Inferior parietal cortex (tissue), 1 donor: Measurements from ENCODE around the gene TMEM61.
A peak's percentile ranks its signal among the peaks of the same experiment; 100 is the strongest.
"Not testable (repeated sequence)": the region's sequence is repeated elsewhere in the genome, so short reads cannot be mapped to it uniquely, and the experiment has no call there.

Experiments used
- DNase-seq: peaks from one replicate; pipeline ENCODE4 v3.0.0-alpha.2; 2016; ENCODE audit errors: extremely low spot score

Gene TMEM61

DNA sequence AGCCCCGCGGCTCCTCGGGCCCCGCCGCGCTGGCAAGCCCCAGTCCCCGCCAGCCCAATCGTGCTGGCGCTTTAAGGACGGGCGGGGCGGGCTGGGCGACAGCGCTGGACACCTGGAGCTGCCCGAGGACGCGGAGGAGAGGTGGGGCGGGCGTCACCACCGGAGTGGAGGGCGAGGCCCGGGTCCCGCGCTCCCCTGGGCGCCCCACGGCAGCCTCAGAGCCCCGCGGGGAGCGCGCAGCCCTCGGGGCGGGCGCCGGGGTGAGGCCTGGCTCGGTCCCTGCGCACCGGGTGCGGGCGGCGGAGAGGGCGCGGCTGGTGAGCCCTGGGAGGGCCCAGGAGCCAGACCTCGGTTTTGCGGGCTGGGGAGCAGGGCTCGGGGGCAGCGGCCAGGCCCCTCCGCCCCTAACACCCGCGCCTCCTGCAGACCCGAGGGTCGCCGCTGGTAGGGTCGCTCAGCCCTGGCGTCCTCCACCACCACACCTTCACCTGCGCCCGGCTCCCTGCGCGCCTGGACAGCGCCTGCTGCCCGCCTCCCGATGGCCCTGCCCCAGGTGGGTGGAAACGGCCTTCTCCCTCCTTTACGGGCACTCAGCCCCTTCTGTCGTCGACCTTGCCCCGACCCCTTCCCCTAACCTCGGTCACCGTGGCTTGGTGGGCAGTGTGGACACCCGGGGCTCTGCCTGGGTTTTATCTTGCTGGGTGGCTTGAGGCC lies at the start of gene TMEM61:
TMEM61 (plus strand) TSS at position 101 of the 714 bp plus-strand sequence; CDS start at position 539, 438 bp downstream.
- DNase-seq, result no peak

DNA sequence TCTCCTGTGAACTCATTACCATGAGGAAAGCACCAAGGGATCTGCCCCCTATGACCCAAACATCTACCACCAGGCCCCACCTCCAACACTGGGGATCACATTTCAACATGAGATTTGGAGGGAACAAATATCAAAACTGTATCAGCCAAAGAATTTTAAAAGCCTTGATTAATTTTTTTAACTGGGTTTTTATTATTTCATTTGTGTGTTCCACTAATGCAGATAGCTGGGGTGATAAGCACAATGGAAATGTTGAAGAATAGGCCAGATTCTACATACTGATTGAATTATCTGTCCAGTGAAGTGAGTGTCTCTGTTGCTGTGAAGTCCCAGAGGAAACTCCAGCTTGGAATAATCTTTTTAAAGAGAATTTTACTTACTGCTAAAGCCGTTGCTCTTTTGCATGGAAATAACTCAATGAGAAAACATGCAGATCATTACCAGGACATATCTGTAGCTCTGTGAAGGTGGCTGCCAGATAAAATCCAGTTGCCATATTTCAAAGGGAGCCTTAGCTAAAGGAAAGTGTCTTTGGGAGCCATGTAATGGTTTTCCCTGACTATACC lies 49.1 kb upstream of the TMEM61 start:
- no peak for DNase-seq

DNA sequence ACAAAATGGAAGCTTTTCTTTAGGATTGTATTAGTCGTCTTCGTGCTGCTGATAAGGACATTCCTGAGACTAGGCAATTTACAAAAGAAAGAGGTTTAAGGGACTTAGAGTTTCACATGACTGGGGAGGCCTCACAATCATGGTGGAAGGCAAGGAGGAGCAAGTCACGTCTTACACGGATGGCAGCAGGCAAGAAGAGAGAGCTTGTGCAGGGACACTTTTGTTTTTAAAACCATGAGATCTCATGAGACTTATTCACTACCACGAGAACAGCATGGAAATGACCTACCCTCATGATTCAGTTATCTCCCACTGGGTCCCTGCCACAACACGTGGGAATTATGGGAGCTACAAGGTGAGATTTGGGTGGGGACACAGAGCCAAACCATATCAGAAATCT lies 46.3 kb upstream of the TMEM61 start:
- not testable (repeated sequence) for DNase-seq

DNA sequence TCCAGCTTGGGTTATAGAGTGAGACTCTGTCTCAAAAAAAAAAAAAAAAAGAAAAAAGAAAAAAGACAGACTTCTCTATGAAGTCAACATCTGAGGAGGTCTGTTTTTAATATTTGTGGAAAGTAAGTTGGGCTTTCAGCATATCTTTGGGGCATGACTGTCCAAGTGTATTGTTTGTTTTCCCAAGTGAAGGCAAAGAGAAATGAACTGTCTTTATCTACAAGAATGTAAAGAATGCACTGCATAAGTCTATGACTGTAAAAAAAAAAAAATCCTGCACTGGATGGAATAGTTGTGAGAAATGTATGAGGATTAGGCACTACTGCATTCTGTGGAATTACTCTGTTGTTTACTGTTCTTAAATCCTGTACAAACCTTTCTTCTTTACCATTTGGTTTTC lies 45.6 kb upstream of the TMEM61 start:
- DNase-seq, result no peak

DNA sequence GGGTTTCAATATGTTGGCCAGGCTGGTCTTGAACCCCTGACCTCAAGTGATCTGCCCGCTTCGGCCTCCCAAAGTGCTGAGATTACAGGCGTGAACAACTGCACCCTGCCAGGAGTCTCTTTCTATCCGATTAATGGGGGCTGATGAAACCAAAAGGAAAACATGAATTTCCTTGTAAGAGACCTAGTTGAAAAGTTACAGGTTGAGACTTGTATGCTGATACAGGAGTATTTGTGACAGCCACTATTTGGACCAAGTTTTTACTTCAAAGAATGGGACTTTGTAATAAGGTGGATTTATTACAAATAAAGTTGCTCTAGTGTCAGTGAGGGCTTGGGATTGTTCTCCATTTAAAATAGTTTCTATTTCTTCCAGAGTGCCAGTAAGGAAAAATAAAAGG lies 43.6 kb upstream of the TMEM61 start:
- DNase-seq, result no peak

DNA sequence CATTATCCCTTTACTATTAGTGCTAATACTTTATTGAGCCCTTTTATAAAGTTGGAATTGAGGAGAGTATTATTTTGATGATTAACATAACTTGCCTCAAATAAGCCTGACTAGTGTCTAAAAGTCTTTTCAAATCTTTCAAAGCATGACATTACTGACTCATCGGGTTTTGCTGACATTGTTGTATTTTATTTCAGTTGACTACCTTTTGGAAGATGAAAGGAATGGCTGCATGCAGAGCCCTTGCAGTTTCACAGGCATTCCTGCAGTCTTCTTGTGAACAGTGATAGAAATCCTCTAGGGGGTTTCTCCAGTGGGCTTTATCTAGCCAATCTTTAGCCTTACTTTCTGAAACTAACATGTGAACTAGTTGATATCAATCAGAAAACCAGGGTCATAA lies 43.0 kb upstream of the TMEM61 start:
- DNase-seq, result no peak

DNA sequence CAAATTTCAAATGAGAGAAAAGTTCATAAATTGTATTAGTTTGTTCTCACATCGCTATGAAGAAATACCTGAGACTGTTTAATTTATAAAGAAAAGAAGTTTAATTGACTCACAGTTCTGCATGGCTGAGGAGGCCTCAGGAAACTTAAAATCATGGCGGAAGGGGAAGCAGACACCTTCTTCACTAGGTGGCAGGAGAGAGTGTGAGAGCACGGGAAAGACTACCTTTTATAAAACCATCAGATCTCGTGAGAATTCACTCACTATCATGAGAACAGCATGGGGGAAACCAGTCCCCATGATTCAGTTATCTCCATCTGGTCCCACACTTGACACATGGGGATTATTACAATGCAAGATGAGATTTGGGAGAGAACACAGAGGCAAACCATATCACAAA lies 41.5 kb upstream of the TMEM61 start:
- DNase-seq, result not testable (repeated sequence)

DNA sequence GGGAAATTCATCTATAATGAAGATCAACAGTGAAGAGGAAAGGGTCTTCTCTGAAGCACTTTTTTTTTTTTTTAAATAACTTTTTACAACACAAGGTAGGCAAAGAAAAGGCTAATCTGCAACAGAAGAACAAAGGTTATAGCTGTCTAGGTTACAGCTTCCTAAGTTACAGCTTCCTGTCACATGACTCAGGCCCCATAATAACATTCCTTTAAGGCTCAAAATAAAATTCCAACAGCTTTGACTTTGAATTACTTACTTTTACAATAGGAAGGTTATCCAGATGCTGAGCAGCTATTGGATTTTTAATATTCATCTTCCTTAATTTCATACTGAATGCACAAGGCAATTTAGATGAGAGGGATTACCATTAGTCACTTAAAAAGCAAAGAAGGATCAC lies 40.4 kb upstream of the TMEM61 start:
- no peak for DNase-seq

DNA sequence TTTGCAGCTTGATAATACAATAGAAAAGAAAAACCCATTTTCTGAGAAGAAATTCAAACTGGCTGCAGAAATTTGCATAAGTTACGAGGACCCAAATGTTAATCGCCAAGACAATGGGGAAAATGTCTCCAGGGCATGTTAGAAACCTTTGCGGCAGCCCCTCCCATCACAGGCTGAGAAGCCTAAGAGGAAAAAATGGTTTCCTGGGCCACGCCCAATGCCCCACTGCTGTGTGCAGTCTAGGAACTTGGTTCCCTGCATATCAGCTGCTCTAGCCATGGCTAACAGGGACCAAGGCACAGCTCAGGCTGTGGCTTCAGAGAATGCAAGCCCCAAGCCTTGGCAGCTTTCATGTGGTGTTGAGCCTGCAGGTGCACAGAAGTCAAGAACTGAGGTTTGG lies 37.5 kb upstream of the TMEM61 start:
- no peak for DNase-seq

DNA sequence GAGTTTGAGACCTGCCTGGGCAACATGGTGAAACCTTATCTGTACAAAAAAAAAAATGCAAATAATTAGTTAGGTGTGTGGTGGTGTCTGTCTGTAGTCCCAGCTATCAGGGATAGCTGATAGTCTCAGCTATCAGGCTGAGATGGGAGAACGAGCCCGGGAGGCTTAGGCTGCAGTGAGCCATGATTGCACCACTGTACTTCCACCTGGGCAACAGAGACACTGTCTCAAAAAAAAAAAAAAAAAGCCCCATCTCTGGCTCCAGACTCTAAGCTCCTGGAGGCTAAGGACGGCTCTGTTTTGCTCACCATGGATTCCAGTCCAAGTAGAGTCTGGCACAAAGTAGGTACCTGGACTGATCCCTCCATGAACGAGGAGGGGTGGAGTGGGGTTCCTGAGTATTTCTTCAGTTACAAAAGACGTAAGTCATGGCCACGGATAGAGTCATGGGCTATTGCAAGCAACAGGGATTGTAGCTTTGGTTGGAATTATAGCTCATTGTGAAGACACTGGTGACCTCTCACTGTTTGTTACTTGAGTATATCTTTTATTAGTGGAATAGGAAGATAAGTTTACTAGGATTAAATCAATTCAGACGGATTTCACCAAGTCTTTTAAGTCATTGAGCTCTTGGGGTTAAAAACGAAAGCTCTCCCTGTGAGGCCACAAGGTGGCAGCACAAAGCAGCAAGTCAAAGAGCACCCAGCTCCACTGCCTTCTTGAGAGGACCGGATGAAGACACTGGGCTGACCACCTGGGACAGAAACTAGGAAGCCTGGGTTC lies 35.6 kb upstream of the TMEM61 start:
- peak; percentile 86 for DNase-seq

DNA sequence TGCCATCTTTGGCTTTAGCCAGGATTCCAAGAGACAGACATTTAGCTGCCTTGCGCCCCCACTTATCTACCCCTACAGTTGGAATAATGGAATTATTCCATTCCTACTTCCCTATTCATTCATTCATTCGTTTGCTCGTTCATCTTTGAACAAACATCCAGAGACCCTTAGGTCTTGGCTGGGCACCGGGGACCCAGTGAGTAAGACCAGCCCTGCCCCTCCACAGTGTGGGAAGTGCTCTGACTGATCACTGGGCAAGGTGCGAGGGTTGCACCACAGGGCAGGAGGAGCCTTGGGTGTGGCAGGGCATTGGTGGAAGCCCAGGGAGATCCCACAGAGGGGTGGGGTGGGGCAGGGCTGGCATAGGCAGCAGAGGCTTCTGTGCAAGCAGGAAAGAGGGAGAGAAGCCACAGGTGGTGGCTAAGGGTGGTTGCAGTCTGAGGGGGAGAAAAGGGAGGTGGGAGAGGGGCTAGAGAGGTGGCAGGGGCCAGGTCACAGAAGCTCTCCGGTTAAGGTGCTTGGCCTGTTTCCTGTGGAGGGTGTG lies 35.0 kb upstream of the TMEM61 start:
- no peak for DNase-seq

DNA sequence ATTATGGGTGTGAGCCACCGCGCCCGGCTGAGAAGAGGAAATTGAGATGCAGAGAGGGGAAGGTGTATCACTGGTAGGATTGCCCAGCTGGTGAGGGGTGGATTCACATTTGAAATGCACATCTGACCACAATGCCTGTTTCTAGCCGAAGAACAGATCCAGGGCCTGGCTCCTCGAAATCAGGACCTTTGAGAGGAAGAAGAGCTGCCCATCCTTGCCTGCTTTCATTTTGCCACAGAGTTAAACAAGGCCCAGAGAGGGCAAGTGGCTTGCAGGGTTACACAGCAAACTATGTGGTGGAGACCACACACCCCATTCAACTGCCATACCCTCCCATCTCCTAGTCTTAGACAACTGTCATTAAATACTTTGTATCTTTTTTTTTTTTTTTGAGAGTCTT lies 32.9 kb upstream of the TMEM61 start:
- DNase-seq, result no peak

DNA sequence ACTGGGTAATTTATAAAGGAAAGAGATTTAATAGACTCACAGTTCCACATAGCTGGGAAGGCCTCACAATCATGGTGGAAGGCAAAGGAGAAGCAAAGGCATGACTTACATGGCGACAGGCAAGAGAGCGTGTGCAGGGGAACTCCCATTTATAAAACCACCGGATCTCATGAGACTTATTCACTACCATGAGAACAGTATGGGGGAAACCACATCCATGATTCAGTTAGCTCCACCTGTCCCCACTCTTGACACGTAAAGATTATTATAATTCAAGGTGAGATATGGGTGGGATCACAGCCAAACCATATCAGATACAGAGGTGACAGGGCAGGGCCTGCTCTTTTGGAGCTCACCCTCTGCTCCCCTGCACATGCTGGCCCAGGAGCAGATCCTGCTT lies 31.4 kb upstream of the TMEM61 start:
- no peak for DNase-seq

DNA sequence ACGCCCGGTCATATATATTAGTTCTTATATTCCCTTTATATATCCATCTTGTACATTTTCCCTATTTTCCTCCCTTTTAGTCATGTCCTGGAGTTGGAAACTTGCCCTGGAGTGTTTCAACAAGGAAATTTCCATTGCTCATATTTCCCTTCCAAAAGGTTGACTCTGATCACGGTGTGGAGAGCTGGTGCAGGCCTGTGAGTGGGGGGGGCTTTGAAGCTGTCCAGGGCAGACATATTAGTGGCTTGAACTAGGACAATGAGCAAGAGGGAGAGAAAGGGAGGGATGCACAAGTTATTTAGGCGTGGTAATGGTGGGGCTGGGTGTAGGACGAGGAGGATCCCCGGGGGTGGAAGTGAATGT lies 30.4 kb upstream of the TMEM61 start:
- peak; percentile 21 for DNase-seq

DNA sequence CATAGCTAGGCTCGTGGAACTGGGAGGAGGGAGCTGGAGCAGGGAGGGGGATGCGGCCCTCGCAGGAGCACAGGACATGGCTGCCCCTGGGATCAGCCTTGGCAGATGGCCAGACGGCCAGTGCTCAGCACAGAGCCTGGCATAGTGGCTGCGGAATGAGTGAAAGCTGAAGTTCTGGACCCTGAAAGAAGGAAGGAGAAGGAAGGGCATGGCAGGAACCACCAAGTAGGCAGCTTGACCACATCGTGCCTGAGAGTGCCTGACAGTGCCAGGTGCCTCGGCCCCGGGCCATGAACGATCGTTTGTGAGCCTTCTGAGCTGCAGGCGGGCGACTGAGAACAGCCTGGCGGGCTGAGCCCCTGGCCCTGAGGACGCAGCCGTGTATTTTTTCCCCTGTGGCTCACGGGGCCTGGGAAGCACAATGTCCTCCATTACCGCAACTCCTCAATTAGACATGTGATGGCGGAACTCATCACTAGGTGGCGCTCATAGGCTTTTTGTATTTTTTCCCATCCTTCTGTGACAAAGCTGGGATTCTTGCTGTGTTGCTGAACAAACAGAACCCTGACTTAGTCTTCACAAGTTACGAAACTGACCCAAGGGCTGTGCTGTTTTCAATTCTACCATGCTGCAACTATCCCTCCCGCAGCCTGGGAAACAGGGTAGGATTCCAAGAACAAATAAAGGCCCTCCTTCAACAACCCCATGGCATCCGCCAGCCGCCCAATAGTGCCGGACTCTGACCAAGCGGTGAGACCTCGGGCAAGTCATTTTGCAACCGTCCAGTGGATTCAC lies 29.9 kb upstream of the TMEM61 start:
- peak; percentile 98 for DNase-seq

DNA sequence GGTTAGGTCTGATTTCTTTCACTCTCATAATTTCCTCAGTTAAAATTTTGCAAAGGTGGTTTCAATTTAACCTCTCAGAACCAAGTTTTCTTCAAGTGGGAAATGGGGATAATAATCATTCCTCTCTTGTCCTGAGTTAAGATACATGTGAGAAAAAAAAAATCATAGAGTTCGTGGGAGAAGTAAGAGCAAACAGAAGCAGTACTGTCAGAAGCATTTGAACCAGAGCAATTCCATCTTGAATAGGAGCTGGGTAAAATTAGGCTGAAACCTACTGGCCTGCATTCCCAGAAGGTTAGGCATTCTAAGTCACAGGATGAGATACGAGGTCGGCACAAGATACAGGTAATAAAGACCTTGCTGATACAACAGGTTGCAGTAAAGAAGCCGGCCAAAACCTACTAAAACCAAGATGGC lies 28.6 kb upstream of the TMEM61 start:
- no peak for DNase-seq

DNA sequence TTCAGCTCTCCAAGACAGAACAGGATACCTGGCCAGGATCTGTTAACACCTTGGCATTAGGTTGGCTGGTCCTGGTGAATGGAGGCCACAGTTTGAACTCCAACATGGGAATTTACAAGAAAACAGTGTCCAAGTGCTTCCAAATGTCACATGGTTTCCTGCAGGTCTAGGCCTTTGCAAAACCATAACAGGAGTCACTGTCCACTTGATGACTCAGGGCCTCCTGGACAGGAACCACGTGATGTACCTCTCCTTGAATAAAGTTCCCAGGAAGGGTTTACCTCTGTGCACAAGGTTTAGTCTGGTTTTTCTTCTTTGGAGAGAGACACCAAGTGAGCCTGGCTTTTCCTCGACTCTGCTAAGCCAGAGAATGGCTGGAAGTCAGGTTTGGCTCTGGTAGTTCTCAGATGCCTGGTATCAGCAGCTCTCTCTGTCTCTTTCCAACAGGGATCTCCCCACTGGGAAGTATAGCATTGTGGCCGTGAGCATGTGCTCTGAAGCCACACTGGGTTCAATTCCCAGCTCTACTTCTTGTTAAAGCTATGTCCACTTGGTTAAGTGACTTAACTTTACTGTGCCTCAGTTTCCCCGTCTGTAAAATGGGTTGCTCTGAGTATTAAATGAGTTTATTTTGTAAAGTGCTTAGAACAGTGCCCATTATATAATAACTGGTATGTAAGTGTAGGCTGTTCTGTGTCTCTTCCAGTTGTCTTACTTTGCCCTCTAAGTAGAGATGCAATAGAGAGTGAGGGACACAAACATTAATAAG lies 27.3 kb upstream of the TMEM61 start:
- no peak for DNase-seq

DNA sequence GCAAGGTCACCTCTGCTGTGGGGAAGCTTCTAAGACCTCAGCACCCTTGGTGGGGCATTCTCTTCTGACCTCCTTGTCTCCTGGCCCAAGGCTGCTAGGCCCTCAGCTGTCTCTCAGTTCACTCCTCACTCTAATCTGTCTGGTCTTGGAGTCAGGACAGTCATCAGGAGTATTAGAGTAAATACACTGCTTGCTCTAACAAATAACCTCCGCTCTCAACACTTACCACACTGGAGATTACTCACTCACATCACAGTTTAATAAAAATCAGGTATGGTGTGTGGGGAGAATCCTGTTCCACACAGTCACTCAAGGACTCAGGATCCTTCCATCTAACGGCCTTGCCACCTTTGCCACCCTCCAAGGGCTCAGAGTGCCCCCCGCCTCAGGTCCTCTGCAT lies 26.6 kb upstream of the TMEM61 start:
- no peak for DNase-seq

DNA sequence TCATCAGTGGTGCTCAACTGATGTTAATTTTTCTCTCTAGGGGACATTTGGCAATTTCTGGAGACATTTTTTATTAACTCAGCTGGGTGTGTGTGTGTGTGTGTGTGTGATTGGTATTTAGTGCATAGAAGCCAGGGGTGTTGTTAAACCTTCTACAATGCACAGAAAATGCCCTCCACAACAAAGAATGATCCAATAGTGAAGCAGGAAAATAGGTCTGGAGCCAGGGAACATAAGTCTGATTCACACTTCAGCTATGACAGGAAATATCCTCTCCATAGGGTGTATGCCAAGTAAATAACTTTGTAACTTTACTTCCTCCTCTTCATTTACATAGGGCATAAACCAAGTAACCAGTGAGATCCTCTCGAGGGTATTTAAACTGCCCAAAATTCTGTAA lies 25.1 kb upstream of the TMEM61 start:
- no peak for DNase-seq

DNA sequence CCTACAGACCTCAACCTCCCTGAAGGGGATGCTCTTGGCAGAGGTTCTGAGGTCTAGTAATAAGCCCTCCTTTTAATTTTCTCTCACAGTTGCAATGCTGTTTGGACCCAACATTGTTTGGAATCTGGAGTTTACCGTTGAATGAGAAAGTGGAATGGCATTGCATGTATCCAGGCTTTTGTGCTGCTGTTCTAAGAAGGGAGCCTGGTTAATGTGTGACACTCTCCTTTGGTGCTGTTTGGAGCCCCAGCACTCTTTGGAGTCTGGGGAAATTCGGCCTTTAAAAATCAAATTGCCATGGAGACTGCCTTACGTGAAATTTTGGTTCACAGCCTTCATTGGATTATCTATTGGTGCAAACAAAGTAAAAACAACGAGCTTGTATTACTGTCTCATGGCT lies 23.7 kb upstream of the TMEM61 start:
- DNase-seq, result no peak

DNA sequence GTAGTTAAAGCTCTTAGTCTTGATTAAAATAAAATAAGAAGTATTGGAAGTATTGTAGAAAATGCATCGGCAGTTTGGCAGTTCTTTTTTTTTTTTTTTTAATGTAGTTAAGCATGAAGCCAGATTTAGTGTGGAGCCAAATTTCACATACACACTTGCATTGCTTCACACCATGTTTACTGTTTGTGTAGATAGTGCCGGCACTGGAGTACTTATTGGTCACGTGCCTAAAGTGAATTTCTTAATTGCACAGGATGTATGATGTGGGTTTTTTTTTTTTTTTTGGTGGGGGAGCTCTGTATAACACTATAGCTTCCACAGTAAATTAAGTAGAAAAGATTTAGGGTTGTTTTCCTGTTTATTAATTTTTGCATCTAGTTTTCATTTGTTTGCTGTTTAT lies 21.2 kb upstream of the TMEM61 start:
- no peak for DNase-seq
